Retinal pigment epithelial cell (primary cell): ENCODE measurements around the gene KCNK10.

Experiments
- DNase-seq: peaks from one replicate; pipeline ENCODE4 v3.0.0-alpha.2; 2010; ENCODE audit warnings: low read depth
- H3K4me3 ChIP-seq: 2 replicates; pipeline ENCODE4 v1.5.1; 2011; ENCODE audit warnings: mild to moderate bottlenecking, low read length, control low read depth, moderate library complexity
- CTCF ChIP-seq: conservative IDR thresholded peaks from 2 replicates; pipeline ENCODE4 v1.5.1; 2011; ENCODE audit warnings: low read depth, low read length, control low read depth, inconsistent platforms

Gene KCNK10

DNA sequence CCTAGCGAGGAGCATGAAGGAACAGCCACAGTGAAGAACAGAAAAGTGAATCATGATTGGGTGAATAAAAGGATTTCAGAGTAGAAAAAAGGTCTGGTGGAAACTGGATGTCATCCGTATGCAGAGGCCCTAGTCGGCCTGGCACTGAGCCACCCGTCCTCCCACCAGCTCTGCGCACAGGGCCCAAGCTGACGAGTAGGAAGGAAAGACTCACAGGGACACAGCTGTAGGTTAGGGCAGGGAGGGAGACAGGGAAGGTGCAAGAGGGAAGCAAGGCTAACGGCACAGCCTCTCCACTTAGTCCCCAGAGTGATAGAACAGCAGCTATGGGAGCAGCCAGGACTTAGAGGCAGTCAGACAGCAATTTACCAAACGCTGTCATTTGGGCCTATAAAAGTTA is 112.6 kb downstream of the KCNK10 start:
- TF ChIP-seq CTCF, result no peak
- DNase-seq, result no peak
- no peak overlapping the region for H3K4me3 ChIP-seq

- DNase-seq, result no peak
- no peak for TF ChIP-seq CTCF
- no peak overlapping the region for H3K4me3 ChIP-seq
These were observed 113.8 kb downstream of the KCNK10 start for GRCh38 chr14:88209273-88209672.

DNA sequence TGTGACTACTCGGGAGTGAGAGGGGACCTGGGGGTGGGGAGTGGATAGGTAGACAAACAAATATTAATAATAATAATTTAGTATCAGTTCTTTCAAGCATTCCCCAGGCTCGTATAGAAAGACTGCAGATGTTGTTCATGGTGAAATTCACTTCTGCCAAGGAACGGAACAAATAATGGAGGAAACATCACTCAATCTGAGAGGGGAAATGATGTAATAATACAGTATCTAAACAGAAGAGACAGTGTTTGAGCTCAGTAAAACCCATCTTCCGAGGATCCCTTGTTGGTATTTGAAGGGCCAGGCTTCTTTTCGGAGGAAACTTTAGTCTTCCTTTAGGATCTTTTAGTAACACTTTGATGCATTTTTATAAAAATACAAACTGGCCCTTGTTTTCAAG is 114.2 kb downstream of the KCNK10 start:
- no peak for DNase-seq
- no peak overlapping the region for H3K4me3 ChIP-seq
- TF ChIP-seq CTCF, result no peak

DNA sequence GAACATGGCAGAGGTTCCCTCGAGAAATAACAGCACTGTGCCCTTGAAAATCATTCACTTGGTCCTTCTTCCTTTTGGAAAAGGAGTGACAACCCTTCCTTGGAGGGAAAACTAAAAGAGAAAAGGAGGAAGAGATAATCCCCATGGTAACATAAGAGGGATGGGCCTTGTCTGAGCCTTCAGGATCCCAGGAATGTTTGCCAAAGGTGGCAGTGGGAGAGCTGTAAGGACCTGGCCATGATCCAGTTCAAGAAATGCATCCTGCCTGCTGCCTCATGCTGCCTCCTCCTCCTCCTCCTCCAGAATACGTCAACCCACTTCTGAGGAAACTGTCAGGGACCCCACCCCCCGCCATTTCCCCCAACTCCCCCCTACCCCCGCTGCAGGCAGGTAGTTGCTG is 118.8 kb downstream of the KCNK10 start:
- TF ChIP-seq CTCF, result no peak
- DNase-seq, result no peak

GRCh38 chr14:88203291-88203690 is 119.8 kb downstream of the KCNK10 start:
- DNase-seq, result no peak
- H3K4me3 ChIP-seq, result no peak overlapping the region
- TF ChIP-seq CTCF, result no peak

More for the DNA sequence above, 118.8 kb downstream of the KCNK10 start:
- no peak overlapping the region for H3K4me3 ChIP-seq

- DNase-seq, result no peak
- no peak for TF ChIP-seq CTCF
- no peak overlapping the region for H3K4me3 ChIP-seq
These were observed 120.8 kb downstream of the KCNK10 start for GRCh38 chr14:88202286-88202685.

- TF ChIP-seq CTCF, result no peak
- no peak for DNase-seq
These were observed 121.2 kb downstream of the KCNK10 start for GRCh38 chr14:88201851-88202250.

More at GRCh38 chr14:88201851-88202250, 121.2 kb downstream of the KCNK10 start:
- H3K4me3 ChIP-seq, result no peak overlapping the region
